ENCODE results near the gene ZFYVE16. TPM values are rescaled to one million over a fixed set of nuclear protein-coding genes. Genes with fewer than 3 reads are reported as not detected.
"Not testable (repeated sequence)": the region's sequence is repeated elsewhere in the genome, so short reads cannot be mapped to it uniquely, and the experiment has no call there.

The ZFYVE16 gene
- total RNA-seq, 1 donor from 2014 or later: 53.6 TPM

GRCh38 chr5:80463269-80463668, 55.4 kb downstream of the ZFYVE16 start:
- Mint-ChIP-seq H3K4me1 (ENCODE audit: unreplicated experiment) (peaks cover 6% of the 10 kb centered on the region), H3K4me3 (ENCODE audit: unreplicated experiment) (no peak overlapping the region), H3K36me3 (ENCODE audit: unreplicated experiment) (peaks cover 64% of the 10 kb centered on the region), H3K27ac (ENCODE audit: unreplicated experiment) (no peak overlapping the region), H3K9me3 (ENCODE audit: unreplicated experiment) (peaks cover 16% of the 10 kb centered on the region), H3K27me3 (ENCODE audit: unreplicated experiment) (no peaks in the 10 kb centered on the region)
- no peak for DNase-seq (ENCODE audit: extremely low spot score, unreplicated experiment)
- TF ChIP-seq, protein P1, sequence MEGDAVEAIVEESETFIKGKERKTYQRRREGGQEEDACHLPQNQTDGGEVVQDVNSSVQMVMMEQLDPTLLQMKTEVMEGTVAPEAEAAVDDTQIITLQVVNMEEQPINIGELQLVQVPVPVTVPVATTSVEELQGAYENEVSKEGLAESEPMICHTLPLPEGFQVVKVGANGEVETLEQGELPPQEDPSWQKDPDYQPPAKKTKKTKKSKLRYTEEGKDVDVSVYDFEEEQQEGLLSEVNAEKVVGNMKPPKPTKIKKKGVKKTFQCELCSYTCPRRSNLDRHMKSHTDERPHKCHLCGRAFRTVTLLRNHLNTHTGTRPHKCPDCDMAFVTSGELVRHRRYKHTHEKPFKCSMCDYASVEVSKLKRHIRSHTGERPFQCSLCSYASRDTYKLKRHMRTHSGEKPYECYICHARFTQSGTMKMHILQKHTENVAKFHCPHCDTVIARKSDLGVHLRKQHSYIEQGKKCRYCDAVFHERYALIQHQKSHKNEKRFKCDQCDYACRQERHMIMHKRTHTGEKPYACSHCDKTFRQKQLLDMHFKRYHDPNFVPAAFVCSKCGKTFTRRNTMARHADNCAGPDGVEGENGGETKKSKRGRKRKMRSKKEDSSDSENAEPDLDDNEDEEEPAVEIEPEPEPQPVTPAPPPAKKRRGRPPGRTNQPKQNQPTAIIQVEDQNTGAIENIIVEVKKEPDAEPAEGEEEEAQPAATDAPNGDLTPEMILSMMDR (IDR thresholded peaks at IDR 0.05): no peak

- H3K27ac Mint-ChIP-seq (ENCODE audit: unreplicated experiment): no peak overlapping the region
- TF ChIP-seq, protein P1 (IDR thresholded peaks at IDR 0.05): no peak
- H3K9me3 Mint-ChIP-seq (ENCODE audit: unreplicated experiment): peaks cover 35% of the 10 kb centered on the region
- peaks cover 6% of the 10 kb centered on the region for H3K4me1 Mint-ChIP-seq (ENCODE audit: unreplicated experiment)
- DNase-seq (ENCODE audit: extremely low spot score, unreplicated experiment): no peak
- H3K4me3 Mint-ChIP-seq (ENCODE audit: unreplicated experiment): no peak overlapping the region
- peaks cover 63% of the 10 kb centered on the region for H3K36me3 Mint-ChIP-seq (ENCODE audit: unreplicated experiment)
- H3K27me3 Mint-ChIP-seq (ENCODE audit: unreplicated experiment): no peaks in the 10 kb centered on the region
Observed at GRCh38 chr5:80466669-80467485, 59.0 kb downstream of the ZFYVE16 start.

DNA sequence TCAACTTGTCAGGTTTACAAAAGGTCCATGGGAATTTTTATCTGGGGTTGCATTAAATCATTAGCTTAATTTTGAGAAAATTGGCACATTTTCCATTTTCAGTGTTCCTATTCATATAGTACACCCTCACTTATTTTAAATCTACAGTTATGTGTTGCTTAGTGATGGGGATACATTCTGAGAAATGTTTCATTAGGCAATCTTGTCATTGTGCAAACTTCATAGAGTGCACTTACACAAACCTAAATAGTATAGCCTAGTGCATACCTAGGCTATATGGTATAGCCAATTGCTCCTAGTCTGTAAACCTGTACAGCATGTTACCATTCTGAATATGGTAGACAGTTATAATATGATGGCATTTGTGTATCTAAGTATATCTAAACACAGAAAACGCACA, 60.3 kb downstream of the ZFYVE16 start:
- Mint-ChIP-seq H3K27ac (ENCODE audit: unreplicated experiment) (no peak overlapping the region), H3K36me3 (ENCODE audit: unreplicated experiment) (peaks cover 56% of the 10 kb centered on the region)
- no peak for DNase-seq (ENCODE audit: extremely low spot score, unreplicated experiment)

GRCh38 chr5:80470631-80471030, 62.8 kb downstream of the ZFYVE16 start:
- Mint-ChIP-seq H3K36me3 (ENCODE audit: unreplicated experiment) (peaks cover 50% of the 10 kb centered on the region), H3K9me3 (ENCODE audit: unreplicated experiment) (peaks cover 21% of the 10 kb centered on the region)
- not testable (repeated sequence) for DNase-seq (ENCODE audit: extremely low spot score, unreplicated experiment); H3K4me3 Mint-ChIP-seq (ENCODE audit: unreplicated experiment); H3K27ac Mint-ChIP-seq (ENCODE audit: unreplicated experiment); H3K4me1 Mint-ChIP-seq (ENCODE audit: unreplicated experiment); H3K27me3 Mint-ChIP-seq (ENCODE audit: unreplicated experiment)

More for the DNA sequence above, 60.3 kb downstream of the ZFYVE16 start:
- Mint-ChIP-seq H3K4me3 (ENCODE audit: unreplicated experiment) (no peak overlapping the region), H3K27me3 (ENCODE audit: unreplicated experiment) (no peaks in the 10 kb centered on the region), H3K4me1 (ENCODE audit: unreplicated experiment) (peaks cover 6% of the 10 kb centered on the region), H3K9me3 (ENCODE audit: unreplicated experiment) (peaks cover 37% of the 10 kb centered on the region)
- TF ChIP-seq, protein P1 (IDR thresholded peaks at IDR 0.05): no peak

GRCh38 chr5:80474929-80475328, 67.1 kb downstream of the ZFYVE16 start:
- no peaks in the 10 kb centered on the region for H3K4me1 Mint-ChIP-seq (ENCODE audit: unreplicated experiment)
- H3K4me3 Mint-ChIP-seq (ENCODE audit: unreplicated experiment): no peak overlapping the region
- H3K27me3 Mint-ChIP-seq (ENCODE audit: unreplicated experiment): no peaks in the 10 kb centered on the region
- TF ChIP-seq, protein P1 (IDR thresholded peaks at IDR 0.05): no peak
- H3K36me3 Mint-ChIP-seq (ENCODE audit: unreplicated experiment): peaks cover 51% of the 10 kb centered on the region
- H3K9me3 Mint-ChIP-seq (ENCODE audit: unreplicated experiment): peaks cover 13% of the 10 kb centered on the region
- H3K27ac Mint-ChIP-seq (ENCODE audit: unreplicated experiment): no peak overlapping the region
- no peak for DNase-seq (ENCODE audit: extremely low spot score, unreplicated experiment)
